Gastrocnemius medialis (tissue), 4 donors: Measurements from ENCODE around the gene RNF112. TPM values are rescaled to one million over a fixed set of nuclear protein-coding genes. Genes with fewer than 3 reads are reported as not detected.

Source experiments
- ATAC-seq, 2 donors: fragments of 150-250 bp; one replicate each; pipeline ENCODE4 v1.9.1; 2016
- DNase-seq, 2 donors: peaks; one replicate each; pipeline ENCODE4 v3.0.0-alpha.2; 2019
- H3K27ac ChIP-seq, 4 donors: fragments of 200-600 bp; sonication (generic); 1 replicate in 1 of 4; 2 replicates in 3 of 4; pipeline ENCODE4 v1.5.1; 2016 to 2018; ENCODE audit warnings: mild to moderate bottlenecking in 2 of 4, moderate library complexity in 1 of 4
- H3K27me3 ChIP-seq, 3 donors: fragments of 200-600 bp; sonication (generic) in 2 of 3; 1 replicate in 1 of 3; 2 replicates in 2 of 3; pipeline versions ENCODE4 v1.5.1 to v1.6.0; 2016 to 2019; ENCODE audit warnings: mild to moderate bottlenecking in 1 of 3, moderate library complexity in 1 of 3
- H3K36me3 ChIP-seq, 2 donors: fragments of 200-600 bp; sonication (generic) in 1 of 2; one replicate each; pipeline ENCODE4 v1.5.1; 2017 to 2018
- H3K4me1 ChIP-seq, 2 donors: fragments of 200-600 bp; sonication (generic) in 1 of 2; one replicate each; pipeline ENCODE4 v1.5.1; 2016 to 2017; ENCODE audit warnings: mild to moderate bottlenecking in 2 of 2
- H3K4me3 ChIP-seq, 4 donors: fragments of 200-600 bp; sonication (generic) in 3 of 4; 1 replicate in 1 of 4; 2 replicates in 3 of 4; pipeline ENCODE4 v1.5.1; 2016 to 2019; ENCODE audit warnings: mild to moderate bottlenecking in 2 of 4
- H3K9me3 ChIP-seq, 3 donors: fragments of 200-600 bp; sonication (generic) in 2 of 3; 1 replicate in 1 of 3; 2 replicates in 2 of 3; pipeline ENCODE4 v1.5.1; 2016 to 2019
- CTCF ChIP-seq, 5 experiments: fragments of 450-650 bp in 3 of 5; fragments of 200-600 bp in 2 of 5; sonication (generic) in 2 of 5; IDR thresholded peaks in 4 of 5; conservative IDR thresholded peaks in 1 of 5; 1 replicate in 4 of 5; 2 replicates in 1 of 5; pipeline ENCODE4 v1.5.1; 2016 to 2019; ENCODE audit warnings: antibody characterized with exemption in 5 of 5, mild to moderate bottlenecking in 3 of 5, moderate library complexity in 3 of 5
- POLR2A ChIP-seq, 2 donors: fragments of 450-650 bp; IDR thresholded peaks; one replicate each; pipeline ENCODE4 v1.6.1; 2017; ENCODE audit warnings: antibody characterized with exemption in 2 of 2, mild to moderate bottlenecking in 2 of 2, moderate library complexity in 2 of 2
- in situ Hi-C, 4 donors: fragments of 200-750 bp; cut with MboI; loops; one replicate each; pipeline versions ENCODE4 v1.15.0 to v1.8.0; 2017; ENCODE audit warnings: low sequenced_read_pairs in 4 of 4
- intact Hi-C: fragments of 100-400 bp; cut with DNase I; formaldehyde crosslinking; loops from one replicate; pipeline ENCODE4 v1.15.1; 2023; ENCODE audit warnings: low total_unique reads
- total RNA-seq, 4 donors: library from RNA; depleted of rRNA; stranded (reverse); fragments of >200 nt; gene quantifications; one replicate each; pipeline versions ENCODE4 v1.1.0 to v1.2.3, GENCODE V29; 2016

RNF112 gene
- total RNA-seq, 4 donors from 2014 or later, result 0.51 to 0.98 (median 0.57) TPM

GRCh38 chr17:19424934-19425868, 14.2 kb downstream of the RNF112 start:
- H3K27ac ChIP-seq, result no peak overlapping the region
- DNase-seq (no peak), ATAC-seq (peak in 1 of 2 donors; percentile 56)
- intact Hi-C loops (no loop called here), in situ Hi-C loops (no loop called here)
- H3K9me3 ChIP-seq, result no peaks in the 10 kb centered on the region
- H3K4me3 ChIP-seq, result no peak overlapping the region
- no peaks in the 10 kb centered on the region for H3K36me3 ChIP-seq
- H3K27me3 ChIP-seq, result no peaks in the 10 kb centered on the region
- no peak for TF ChIP-seq POLR2A (IDR thresholded peaks at IDR 0.05)
- TF ChIP-seq CTCF (IDR thresholded peaks at IDR 0.05 in 4 of 5, conservative IDR thresholded peaks at IDR 0.05 in 1 of 5), result no peak
- H3K4me1 ChIP-seq, result no peaks in the 10 kb centered on the region

- ATAC-seq (no peak), DNase-seq (no peak)
- Histone ChIP-seq H3K9me3 (no peaks in the 10 kb centered on the region), H3K27ac (no peak overlapping the region), H3K36me3 (no peaks in the 10 kb centered on the region), H3K4me1 (no peaks in the 10 kb centered on the region), H3K4me3 (no peak overlapping the region), H3K27me3 (no peaks in the 10 kb centered on the region)
- in situ Hi-C loops, result no loop called here
- intact Hi-C loops, result no loop called here
- no peak for TF ChIP-seq CTCF (IDR thresholded peaks at IDR 0.05 in 4 of 5, conservative IDR thresholded peaks at IDR 0.05 in 1 of 5)
- no peak for TF ChIP-seq POLR2A (IDR thresholded peaks at IDR 0.05)
Measured at GRCh38 chr17:19426631-19427030, 15.6 kb downstream of the RNF112 start.

GRCh38 chr17:19431691-19432090, 20.7 kb downstream of the RNF112 start:
- ATAC-seq (no peak), DNase-seq (no peak)
- Histone ChIP-seq H3K27me3 (no peaks in the 10 kb centered on the region), H3K9me3 (no peaks in the 10 kb centered on the region), H3K4me1 (no peaks in the 10 kb centered on the region), H3K27ac (no peak overlapping the region), H3K4me3 (no peak overlapping the region), H3K36me3 (no peaks in the 10 kb centered on the region)
- intact Hi-C loops, result no loop called here
- in situ Hi-C loops, result no loop called here
- TF ChIP-seq CTCF (IDR thresholded peaks at IDR 0.05 in 4 of 5, conservative IDR thresholded peaks at IDR 0.05 in 1 of 5) (no peak), POLR2A (IDR thresholded peaks at IDR 0.05) (no peak)

GRCh38 chr17:19433255-19433654, 22.2 kb downstream of the RNF112 start:
- H3K4me1 ChIP-seq, result no peaks in the 10 kb centered on the region
- no peaks in the 10 kb centered on the region for H3K36me3 ChIP-seq
- no peaks in the 10 kb centered on the region for H3K27me3 ChIP-seq
- in situ Hi-C loops (no loop called here), intact Hi-C loops (no loop called here)
- no peak overlapping the region for H3K4me3 ChIP-seq
- no peak for ATAC-seq
- H3K9me3 ChIP-seq, result no peaks in the 10 kb centered on the region
- DNase-seq, result no peak
- H3K27ac ChIP-seq, result no peak overlapping the region
- TF ChIP-seq CTCF (IDR thresholded peaks at IDR 0.05 in 4 of 5, conservative IDR thresholded peaks at IDR 0.05 in 1 of 5), result no peak
- no peak for TF ChIP-seq POLR2A (IDR thresholded peaks at IDR 0.05)
